WTC11 (cell line): ENCODE measurements around the gene PACSIN3.

Source experiments
- CREM ChIP-seq: sonication (generic); formaldehyde crosslinking; IDR thresholded peaks from 2 replicates; pipeline ENCODE4 v1.8.1; 2022; ENCODE audit warnings: mild to moderate bottlenecking, missing genetic modification reagents, moderate library complexity
- IRF2 ChIP-seq: sonication (generic); formaldehyde crosslinking; IDR thresholded peaks from 2 replicates; pipeline ENCODE4 v1.8.0; 2022; ENCODE audit warnings: low read depth, missing genetic modification reagents, borderline replicate concordance
- NFYB ChIP-seq: sonication (generic); formaldehyde crosslinking; conservative IDR thresholded peaks from 2 replicates; pipeline ENCODE4 v1.8.0; 2022; ENCODE audit warnings: low read depth, missing genetic modification reagents
- ZNF263 ChIP-seq: sonication (generic); formaldehyde crosslinking; IDR thresholded peaks from 2 replicates; pipeline ENCODE4 v1.8.1; 2022; ENCODE audit warnings: low read depth, mild to moderate bottlenecking, moderate library complexity, missing genetic modification reagents
- ZNF671 ChIP-seq: fragments of 250-450 bp; sonication (Bioruptor Pico); IDR thresholded peaks from 2 replicates; pipeline ENCODE4 v1.8.0; 2021; ENCODE audit warnings: mild to moderate bottlenecking
- TF ChIP-seq, protein P1 (sequence below): fragments of 200-600 bp; IDR thresholded peaks from 2 replicates; pipeline ENCODE4 v1.8.0; 2022; ENCODE audit warnings: antibody characterized with exemption
- TF ChIP-seq, protein P2 (sequence below): sonication (generic); formaldehyde crosslinking; IDR thresholded peaks from 2 replicates; pipeline ENCODE4 v1.8.1; 2022; ENCODE audit warnings: missing genetic modification reagents, borderline replicate concordance
- TF ChIP-seq, protein P3 (sequence below): sonication (generic); formaldehyde crosslinking; IDR thresholded peaks from 2 replicates; pipeline ENCODE4 v1.8.0; 2023; ENCODE audit warnings: missing genetic modification reagents
- TF ChIP-seq, protein P4 (sequence below): sonication (generic); formaldehyde crosslinking; IDR thresholded peaks from 2 replicates; pipeline ENCODE4 v1.8.0; 2022; ENCODE audit warnings: mild to moderate bottlenecking, missing genetic modification reagents

DNA sequence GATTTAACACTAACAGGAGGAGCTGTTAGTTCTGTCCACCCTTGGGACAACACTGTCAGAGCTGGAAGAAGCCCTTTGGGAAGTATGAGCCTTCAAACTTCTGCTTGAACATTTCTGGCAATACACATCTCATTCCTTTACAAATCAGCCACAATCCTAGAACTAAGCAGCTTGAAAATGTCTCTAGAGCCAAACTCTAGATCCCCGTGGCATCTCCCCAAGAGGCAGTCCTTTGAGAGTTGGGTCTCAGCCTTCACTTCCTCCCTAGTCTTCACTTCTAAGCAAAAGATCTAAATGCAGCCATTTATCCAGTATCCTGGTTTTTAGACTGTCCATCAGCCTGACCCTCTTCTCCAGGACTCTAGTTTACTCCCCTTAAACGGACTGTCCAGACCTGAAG is 36.5 kb downstream of the PACSIN3 start:
- TF ChIP-seq, protein P1, sequence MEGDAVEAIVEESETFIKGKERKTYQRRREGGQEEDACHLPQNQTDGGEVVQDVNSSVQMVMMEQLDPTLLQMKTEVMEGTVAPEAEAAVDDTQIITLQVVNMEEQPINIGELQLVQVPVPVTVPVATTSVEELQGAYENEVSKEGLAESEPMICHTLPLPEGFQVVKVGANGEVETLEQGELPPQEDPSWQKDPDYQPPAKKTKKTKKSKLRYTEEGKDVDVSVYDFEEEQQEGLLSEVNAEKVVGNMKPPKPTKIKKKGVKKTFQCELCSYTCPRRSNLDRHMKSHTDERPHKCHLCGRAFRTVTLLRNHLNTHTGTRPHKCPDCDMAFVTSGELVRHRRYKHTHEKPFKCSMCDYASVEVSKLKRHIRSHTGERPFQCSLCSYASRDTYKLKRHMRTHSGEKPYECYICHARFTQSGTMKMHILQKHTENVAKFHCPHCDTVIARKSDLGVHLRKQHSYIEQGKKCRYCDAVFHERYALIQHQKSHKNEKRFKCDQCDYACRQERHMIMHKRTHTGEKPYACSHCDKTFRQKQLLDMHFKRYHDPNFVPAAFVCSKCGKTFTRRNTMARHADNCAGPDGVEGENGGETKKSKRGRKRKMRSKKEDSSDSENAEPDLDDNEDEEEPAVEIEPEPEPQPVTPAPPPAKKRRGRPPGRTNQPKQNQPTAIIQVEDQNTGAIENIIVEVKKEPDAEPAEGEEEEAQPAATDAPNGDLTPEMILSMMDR = no peak
- TF ChIP-seq ZNF263 (CRISPR knock-in tag) = no peak
- TF ChIP-seq CREM = no peak
- TF ChIP-seq, protein P2, sequence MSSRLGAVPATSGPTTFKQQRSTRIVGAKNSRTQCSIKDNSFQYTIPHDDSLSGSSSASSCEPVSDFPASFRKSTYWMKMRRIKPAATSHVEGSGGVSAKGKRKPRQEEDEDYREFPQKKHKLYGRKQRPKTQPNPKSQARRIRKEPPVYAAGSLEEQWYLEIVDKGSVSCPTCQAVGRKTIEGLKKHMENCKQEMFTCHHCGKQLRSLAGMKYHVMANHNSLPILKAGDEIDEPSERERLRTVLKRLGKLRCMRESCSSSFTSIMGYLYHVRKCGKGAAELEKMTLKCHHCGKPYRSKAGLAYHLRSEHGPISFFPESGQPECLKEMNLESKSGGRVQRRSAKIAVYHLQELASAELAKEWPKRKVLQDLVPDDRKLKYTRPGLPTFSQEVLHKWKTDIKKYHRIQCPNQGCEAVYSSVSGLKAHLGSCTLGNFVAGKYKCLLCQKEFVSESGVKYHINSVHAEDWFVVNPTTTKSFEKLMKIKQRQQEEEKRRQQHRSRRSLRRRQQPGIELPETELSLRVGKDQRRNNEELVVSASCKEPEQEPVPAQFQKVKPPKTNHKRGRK = no peak
- TF ChIP-seq NFYB = no peak
- TF ChIP-seq, protein P3, sequence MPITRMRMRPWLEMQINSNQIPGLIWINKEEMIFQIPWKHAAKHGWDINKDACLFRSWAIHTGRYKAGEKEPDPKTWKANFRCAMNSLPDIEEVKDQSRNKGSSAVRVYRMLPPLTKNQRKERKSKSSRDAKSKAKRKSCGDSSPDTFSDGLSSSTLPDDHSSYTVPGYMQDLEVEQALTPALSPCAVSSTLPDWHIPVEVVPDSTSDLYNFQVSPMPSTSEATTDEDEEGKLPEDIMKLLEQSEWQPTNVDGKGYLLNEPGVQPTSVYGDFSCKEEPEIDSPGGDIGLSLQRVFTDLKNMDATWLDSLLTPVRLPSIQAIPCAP (CRISPR knock-in tag) = no peak
- TF ChIP-seq, protein P4, sequence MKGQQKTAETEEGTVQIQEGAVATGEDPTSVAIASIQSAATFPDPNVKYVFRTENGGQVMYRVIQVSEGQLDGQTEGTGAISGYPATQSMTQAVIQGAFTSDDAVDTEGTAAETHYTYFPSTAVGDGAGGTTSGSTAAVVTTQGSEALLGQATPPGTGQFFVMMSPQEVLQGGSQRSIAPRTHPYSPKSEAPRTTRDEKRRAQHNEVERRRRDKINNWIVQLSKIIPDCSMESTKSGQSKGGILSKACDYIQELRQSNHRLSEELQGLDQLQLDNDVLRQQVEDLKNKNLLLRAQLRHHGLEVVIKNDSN (CRISPR knock-in tag) = no peak
- TF ChIP-seq IRF2 (CRISPR knock-in tag) = no peak
- no peak for TF ChIP-seq ZNF671 (CRISPR knock-in tag)
